ENCODE measurements around the gene KMT2C.
"Not testable (repeated sequence)": the region's sequence is repeated elsewhere in the genome, so short reads cannot be mapped to it uniquely, and the experiment has no call there.

Gene KMT2C

GRCh38 chr7:152382244-152382643 is 53.6 kb downstream of the KMT2C start:
- no peak for DNase-seq (ENCODE audit: low read depth)

GRCh38 chr7:152380931-152381578 is 54.7 kb downstream of the KMT2C start:
- not testable (repeated sequence) for H3K4me3 ChIP-seq (ENCODE audit: low read length)

More at GRCh38 chr7:152382244-152382643, 53.6 kb downstream of the KMT2C start:
- H3K4me3 ChIP-seq (ENCODE audit: low read length): no peak overlapping the region
- TF ChIP-seq, protein P1, sequence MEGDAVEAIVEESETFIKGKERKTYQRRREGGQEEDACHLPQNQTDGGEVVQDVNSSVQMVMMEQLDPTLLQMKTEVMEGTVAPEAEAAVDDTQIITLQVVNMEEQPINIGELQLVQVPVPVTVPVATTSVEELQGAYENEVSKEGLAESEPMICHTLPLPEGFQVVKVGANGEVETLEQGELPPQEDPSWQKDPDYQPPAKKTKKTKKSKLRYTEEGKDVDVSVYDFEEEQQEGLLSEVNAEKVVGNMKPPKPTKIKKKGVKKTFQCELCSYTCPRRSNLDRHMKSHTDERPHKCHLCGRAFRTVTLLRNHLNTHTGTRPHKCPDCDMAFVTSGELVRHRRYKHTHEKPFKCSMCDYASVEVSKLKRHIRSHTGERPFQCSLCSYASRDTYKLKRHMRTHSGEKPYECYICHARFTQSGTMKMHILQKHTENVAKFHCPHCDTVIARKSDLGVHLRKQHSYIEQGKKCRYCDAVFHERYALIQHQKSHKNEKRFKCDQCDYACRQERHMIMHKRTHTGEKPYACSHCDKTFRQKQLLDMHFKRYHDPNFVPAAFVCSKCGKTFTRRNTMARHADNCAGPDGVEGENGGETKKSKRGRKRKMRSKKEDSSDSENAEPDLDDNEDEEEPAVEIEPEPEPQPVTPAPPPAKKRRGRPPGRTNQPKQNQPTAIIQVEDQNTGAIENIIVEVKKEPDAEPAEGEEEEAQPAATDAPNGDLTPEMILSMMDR (IDR thresholded peaks at IDR 0.05; ENCODE audit: insufficient read depth, low read depth, low read length, missing control alignments): no peak

GRCh38 chr7:152378497-152378896 is 57.3 kb downstream of the KMT2C start:
- not testable (repeated sequence) for DNase-seq (ENCODE audit: low read depth); H3K4me3 ChIP-seq (ENCODE audit: low read length)

More at GRCh38 chr7:152380931-152381578, 54.7 kb downstream of the KMT2C start:
- DNase-seq (ENCODE audit: low read depth): not testable (repeated sequence)

DNA sequence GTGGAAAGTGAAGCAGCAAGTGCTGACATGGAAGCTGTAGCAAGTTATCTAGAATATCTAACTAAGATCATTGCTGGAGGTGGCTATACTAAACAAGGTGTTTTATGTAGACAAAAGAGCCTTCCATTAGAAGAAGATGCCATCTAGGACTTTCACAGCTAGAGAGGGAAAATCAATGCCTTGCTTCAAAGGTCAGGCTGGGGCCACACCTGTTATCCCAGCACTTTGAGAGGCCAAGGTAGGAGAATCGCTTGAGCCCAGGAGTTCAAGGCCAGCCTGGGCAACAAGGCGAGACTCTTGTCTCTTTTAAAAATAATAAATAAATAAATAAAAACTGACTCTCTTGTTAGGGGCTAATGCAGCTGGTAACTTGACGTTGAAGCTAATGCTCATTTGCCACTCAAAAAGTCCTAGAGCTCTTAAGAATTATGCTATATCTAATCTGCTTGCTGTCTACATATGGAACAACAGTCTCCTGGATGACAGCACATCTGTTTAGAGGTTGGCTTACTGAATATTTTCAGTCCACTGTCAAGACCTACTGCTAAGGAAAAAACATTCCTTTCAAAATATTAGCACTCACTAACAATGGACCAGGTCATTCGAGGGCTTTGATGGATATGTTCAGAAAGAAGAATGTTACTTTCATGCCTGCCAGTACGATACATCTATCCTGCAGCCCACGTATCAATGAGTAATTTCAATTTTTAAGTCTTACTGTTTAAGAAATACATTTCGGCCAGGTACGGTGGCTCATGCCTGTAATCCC is 58.9 kb downstream of the KMT2C start:
- DNase-seq (ENCODE audit: low read depth); H3K4me3 ChIP-seq (ENCODE audit: low read length): not testable (repeated sequence)

GRCh38 chr7:152370297-152370696 is 65.5 kb downstream of the KMT2C start:
- H3K4me3 ChIP-seq (ENCODE audit: low read length): no peak overlapping the region
- DNase-seq (ENCODE audit: low read depth): no peak
- TF ChIP-seq, protein P1 (IDR thresholded peaks at IDR 0.05; ENCODE audit: insufficient read depth, low read depth, low read length, missing control alignments): no peak

DNA sequence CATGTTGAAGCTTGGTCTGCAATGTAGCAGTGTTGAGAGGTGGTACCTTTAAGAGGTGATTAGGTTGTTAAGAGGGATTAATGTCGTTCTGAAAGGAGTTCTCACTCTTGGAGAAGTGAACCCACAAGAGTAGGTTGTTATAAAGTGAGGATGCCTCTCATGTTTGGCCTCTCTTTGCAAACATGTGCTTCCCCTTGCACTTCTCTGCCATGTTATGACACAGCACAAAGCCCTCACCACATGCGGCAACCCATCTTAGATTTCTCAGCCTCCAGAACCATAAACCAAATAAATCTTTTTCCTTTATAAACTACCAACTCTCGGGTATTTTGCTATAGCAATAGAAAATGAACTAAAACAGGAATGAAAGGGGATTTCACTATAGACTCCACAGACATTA is 66.3 kb downstream of the KMT2C start:
- DNase-seq (ENCODE audit: low read depth): no peak
- TF ChIP-seq, protein P1 (IDR thresholded peaks at IDR 0.05; ENCODE audit: insufficient read depth, low read depth, low read length, missing control alignments): no peak
- no peak overlapping the region for H3K4me3 ChIP-seq (ENCODE audit: low read length)

GRCh38 chr7:152367170-152367569 is 68.6 kb downstream of the KMT2C start:
- TF ChIP-seq, protein P1 (IDR thresholded peaks at IDR 0.05; ENCODE audit: insufficient read depth, low read depth, low read length, missing control alignments): no peak
- no peak overlapping the region for H3K4me3 ChIP-seq (ENCODE audit: low read length)
- no peak for DNase-seq (ENCODE audit: low read depth)

GRCh38 chr7:152366662-152367061 is 69.1 kb downstream of the KMT2C start:
- no peak for DNase-seq (ENCODE audit: low read depth)
- TF ChIP-seq, protein P1 (IDR thresholded peaks at IDR 0.05; ENCODE audit: insufficient read depth, low read depth, low read length, missing control alignments): no peak
- H3K4me3 ChIP-seq (ENCODE audit: low read length): no peak overlapping the region
